Measurements from ENCODE around the gene ZGRF1.
"Not testable (repeated sequence)": the region's sequence is repeated elsewhere in the genome, so short reads cannot be mapped to it uniquely, and the experiment has no call there.

Gene ZGRF1

GRCh38 chr4:112636688-112637551, at the start of gene ZGRF1, which contains the start of gene LARP7:
Gene ZGRF1, minus strand, starts transcription at chr4:112636909. Its CDS starts 3,733 bp downstream, at chr4:112633176.
Gene LARP7, plus strand, starts transcription at chr4:112637143. Its CDS starts 7,527 bp downstream, at chr4:112644670.
- no peaks in the 10 kb centered on the region for H3K27me3 Mint-ChIP-seq (ENCODE audit: low read depth)

DNA sequence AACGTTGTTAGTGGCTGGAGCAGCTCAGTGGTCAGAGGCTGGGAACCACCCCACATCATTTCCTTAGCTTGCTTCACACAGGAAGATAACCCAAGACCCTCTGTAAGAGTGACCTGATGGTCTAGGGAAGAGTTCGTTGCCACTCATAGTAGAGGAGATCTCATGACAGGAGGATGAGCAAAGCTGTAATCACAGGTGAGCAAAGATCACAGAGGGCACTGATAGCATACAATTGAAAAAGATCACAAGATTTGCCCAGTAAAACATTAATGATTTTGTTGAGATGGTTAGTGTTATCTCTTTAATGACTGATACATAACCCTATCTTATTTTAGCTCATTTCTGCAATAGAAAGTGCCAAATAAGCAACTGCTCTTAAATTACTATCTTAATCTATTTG, 44.3 kb upstream of the ZGRF1 start:
- Mint-ChIP-seq H3K27me3 (ENCODE audit: low read depth) (no peaks in the 10 kb centered on the region), H3K4me1 (ENCODE audit: low read depth) (no peaks in the 10 kb centered on the region), H3K27ac (no peak overlapping the region), H3K9me3 (no peaks in the 10 kb centered on the region), H3K4me3 (no peak overlapping the region), H3K36me3 (ENCODE audit: low read depth) (no peaks in the 10 kb centered on the region)
- DNase-seq (ENCODE audit: low spot score), result no peak

More at GRCh38 chr4:112636688-112637551, at the start of gene ZGRF1, which contains the start of gene LARP7:
- peaks cover 31% of the 10 kb centered on the region for H3K4me1 Mint-ChIP-seq (ENCODE audit: low read depth)
- peak; percentile 98 for DNase-seq (ENCODE audit: low spot score)
- H3K36me3 Mint-ChIP-seq (ENCODE audit: low read depth), result peaks cover 10% of the 10 kb centered on the region
- H3K4me3 Mint-ChIP-seq, result no peak within 1 kb of the TSS
- no peaks in the 10 kb centered on the region for H3K9me3 Mint-ChIP-seq
- no peak within 1 kb of the TSS for H3K27ac Mint-ChIP-seq

- Mint-ChIP-seq H3K9me3 (no peaks in the 10 kb centered on the region), H3K27ac (no peak overlapping the region), H3K4me1 (ENCODE audit: low read depth) (no peaks in the 10 kb centered on the region), H3K4me3 (no peak overlapping the region), H3K27me3 (ENCODE audit: low read depth) (peaks cover 5% of the 10 kb centered on the region), H3K36me3 (ENCODE audit: low read depth) (no peaks in the 10 kb centered on the region)
- no peak for DNase-seq (ENCODE audit: low spot score)
Observed at GRCh38 chr4:112677519-112678091, 40.9 kb upstream of the ZGRF1 start.

DNA sequence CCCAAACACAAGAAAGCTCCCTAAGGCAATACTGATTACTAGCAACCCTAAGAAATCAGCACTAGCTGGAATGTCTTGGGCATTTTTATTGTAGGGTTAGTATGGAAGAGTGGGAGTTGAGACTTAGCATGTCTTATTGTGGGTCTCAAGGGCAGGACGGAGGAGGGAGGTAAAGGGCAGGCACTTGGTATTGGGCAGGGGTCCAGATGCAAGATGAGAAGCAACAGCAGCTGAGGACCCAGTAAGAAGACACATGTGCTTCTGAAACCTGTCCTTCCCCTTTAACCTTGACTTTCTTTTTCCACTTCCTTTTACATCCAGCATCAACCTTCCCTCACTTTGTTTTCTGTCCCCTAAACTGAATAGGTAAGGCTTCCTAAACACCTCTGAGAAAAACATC, 37.7 kb upstream of the ZGRF1 start:
- no peaks in the 10 kb centered on the region for H3K9me3 Mint-ChIP-seq
- H3K4me1 Mint-ChIP-seq (ENCODE audit: low read depth), result no peaks in the 10 kb centered on the region
- H3K27me3 Mint-ChIP-seq (ENCODE audit: low read depth), result peaks cover 5% of the 10 kb centered on the region
- no peak overlapping the region for H3K4me3 Mint-ChIP-seq
- no peak overlapping the region for H3K27ac Mint-ChIP-seq
- DNase-seq (ENCODE audit: low spot score), result no peak
- no peaks in the 10 kb centered on the region for H3K36me3 Mint-ChIP-seq (ENCODE audit: low read depth)

- H3K9me3 Mint-ChIP-seq, result no peaks in the 10 kb centered on the region
- no peaks in the 10 kb centered on the region for H3K36me3 Mint-ChIP-seq (ENCODE audit: low read depth)
- H3K27me3 Mint-ChIP-seq (ENCODE audit: low read depth), result peaks cover 5% of the 10 kb centered on the region
- no peak for DNase-seq (ENCODE audit: low spot score)
- H3K4me3 Mint-ChIP-seq, result no peak overlapping the region
- no peak overlapping the region for H3K27ac Mint-ChIP-seq
- no peaks in the 10 kb centered on the region for H3K4me1 Mint-ChIP-seq (ENCODE audit: low read depth)
Observed at GRCh38 chr4:112673686-112674085, 37.0 kb upstream of the ZGRF1 start.

DNA sequence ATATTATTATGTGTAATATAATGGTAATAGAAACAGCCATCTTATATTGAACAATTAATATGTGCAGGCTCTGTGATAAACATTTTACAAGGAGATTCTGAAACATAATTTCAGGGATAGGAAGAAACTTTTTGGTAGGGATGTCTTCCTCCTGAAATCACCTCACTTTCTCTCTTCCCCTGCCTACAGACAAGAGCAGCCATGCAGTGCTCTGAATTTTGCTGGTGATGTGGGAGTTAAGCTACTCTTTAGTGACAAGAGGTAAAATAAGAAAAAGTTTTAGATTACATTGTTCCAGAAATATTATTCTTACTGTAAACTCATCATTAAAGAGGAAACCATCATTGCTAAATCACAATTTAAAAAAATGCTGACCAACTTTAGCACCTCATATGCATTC, 36.4 kb upstream of the ZGRF1 start:
- Mint-ChIP-seq H3K27ac (no peak overlapping the region), H3K27me3 (ENCODE audit: low read depth) (peaks cover 5% of the 10 kb centered on the region), H3K9me3 (no peaks in the 10 kb centered on the region), H3K36me3 (ENCODE audit: low read depth) (no peaks in the 10 kb centered on the region), H3K4me3 (no peak overlapping the region), H3K4me1 (ENCODE audit: low read depth) (no peaks in the 10 kb centered on the region)
- DNase-seq (ENCODE audit: low spot score), result no peak

DNA sequence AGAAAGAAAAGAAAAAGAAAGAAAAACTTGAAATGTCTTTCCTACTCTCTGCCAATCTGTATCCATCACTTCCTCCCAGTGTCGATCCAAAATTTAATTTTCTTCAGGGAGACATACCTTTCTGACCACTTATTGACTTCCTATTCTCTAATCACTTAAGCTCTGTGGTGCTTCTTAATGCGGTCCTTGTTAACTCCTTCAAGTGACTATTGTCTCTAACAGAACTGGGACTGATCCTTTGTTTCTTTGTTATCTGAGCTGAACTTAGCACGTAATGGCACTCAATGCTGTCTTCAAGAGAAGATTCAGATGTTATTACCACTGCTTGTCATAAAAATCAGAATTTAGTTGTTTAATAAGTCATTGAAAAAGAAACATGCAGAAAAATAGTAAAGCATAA, 31.4 kb upstream of the ZGRF1 start:
- Mint-ChIP-seq H3K9me3 (no peaks in the 10 kb centered on the region), H3K4me3 (no peak overlapping the region), H3K36me3 (ENCODE audit: low read depth) (no peaks in the 10 kb centered on the region), H3K27me3 (ENCODE audit: low read depth) (no peaks in the 10 kb centered on the region), H3K4me1 (ENCODE audit: low read depth) (no peaks in the 10 kb centered on the region), H3K27ac (no peak overlapping the region)
- no peak for DNase-seq (ENCODE audit: low spot score)

- no peak for DNase-seq (ENCODE audit: low spot score)
- H3K36me3 Mint-ChIP-seq (ENCODE audit: low read depth), result no peaks in the 10 kb centered on the region
- peaks cover 3% of the 10 kb centered on the region for H3K4me1 Mint-ChIP-seq (ENCODE audit: low read depth)
- no peaks in the 10 kb centered on the region for H3K27me3 Mint-ChIP-seq (ENCODE audit: low read depth)
- no peak overlapping the region for H3K27ac Mint-ChIP-seq
- H3K4me3 Mint-ChIP-seq, result no peak overlapping the region
- no peaks in the 10 kb centered on the region for H3K9me3 Mint-ChIP-seq
Observed at GRCh38 chr4:112664611-112665010, 27.9 kb upstream of the ZGRF1 start.

- not testable (repeated sequence) for DNase-seq (ENCODE audit: low spot score); H3K4me3 Mint-ChIP-seq; H3K27ac Mint-ChIP-seq; H3K9me3 Mint-ChIP-seq; H3K4me1 Mint-ChIP-seq (ENCODE audit: low read depth); H3K27me3 Mint-ChIP-seq (ENCODE audit: low read depth)
- H3K36me3 Mint-ChIP-seq (ENCODE audit: low read depth), result peaks cover 24% of the 10 kb centered on the region
Observed at GRCh38 chr4:112656115-112656514, 19.4 kb upstream of the ZGRF1 start.

DNA sequence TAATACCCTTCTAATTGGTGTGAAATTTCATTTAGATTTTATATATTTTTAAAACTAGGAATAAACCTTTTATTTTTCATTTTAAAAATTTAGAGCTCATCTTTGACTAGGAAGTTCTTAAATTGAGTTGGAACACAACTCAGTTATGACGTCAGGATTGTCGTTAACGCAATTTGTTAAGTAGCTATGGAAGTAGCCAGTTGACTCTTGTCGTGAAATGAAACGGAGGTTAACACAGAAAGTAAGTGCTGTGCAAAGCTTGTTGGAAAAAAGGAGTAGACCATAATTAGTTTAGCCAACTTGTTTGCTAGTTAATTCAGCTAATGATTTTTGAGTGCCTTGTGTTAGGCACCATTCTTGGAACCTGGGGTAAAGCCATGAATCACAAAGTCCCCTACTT, 18.6 kb upstream of the ZGRF1 start:
- no peaks in the 10 kb centered on the region for H3K9me3 Mint-ChIP-seq
- no peak overlapping the region for H3K27ac Mint-ChIP-seq
- DNase-seq (ENCODE audit: low spot score), result no peak
- H3K27me3 Mint-ChIP-seq (ENCODE audit: low read depth), result no peaks in the 10 kb centered on the region
- H3K4me1 Mint-ChIP-seq (ENCODE audit: low read depth), result no peaks in the 10 kb centered on the region
- no peak overlapping the region for H3K4me3 Mint-ChIP-seq
- H3K36me3 Mint-ChIP-seq (ENCODE audit: low read depth), result peaks cover 27% of the 10 kb centered on the region

DNA sequence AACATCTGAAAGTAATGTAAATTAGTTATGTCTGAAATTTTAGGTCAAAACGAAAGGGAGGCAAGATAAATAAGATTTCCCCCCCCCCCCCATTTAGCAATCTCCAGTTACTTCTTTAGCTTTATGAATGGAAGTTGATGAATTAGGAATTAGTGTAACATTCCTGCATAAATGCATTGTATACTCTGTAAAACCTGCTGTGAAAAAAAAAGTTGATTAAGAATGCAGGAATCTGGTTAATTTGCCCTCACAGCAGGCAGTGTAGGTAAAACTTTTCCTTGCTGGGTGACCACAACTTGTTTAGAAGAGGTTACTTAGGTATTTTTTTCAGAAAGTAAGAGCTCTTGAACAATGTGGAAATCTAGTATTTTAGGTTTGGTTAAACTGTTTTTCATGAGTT, 15.5 kb upstream of the ZGRF1 start:
- Mint-ChIP-seq H3K27ac (no peak overlapping the region), H3K9me3 (no peaks in the 10 kb centered on the region)

GRCh38 chr4:112651641-112652040, 14.9 kb upstream of the ZGRF1 start:
- Mint-ChIP-seq H3K27ac (no peak overlapping the region), H3K36me3 (ENCODE audit: low read depth) (peaks cover 30% of the 10 kb centered on the region), H3K9me3 (no peaks in the 10 kb centered on the region), H3K4me3 (no peak overlapping the region), H3K27me3 (ENCODE audit: low read depth) (no peaks in the 10 kb centered on the region), H3K4me1 (ENCODE audit: low read depth) (no peaks in the 10 kb centered on the region)
- no peak for DNase-seq (ENCODE audit: low spot score)

More for the DNA sequence above, 15.5 kb upstream of the ZGRF1 start:
- Mint-ChIP-seq H3K4me3 (no peak overlapping the region), H3K4me1 (ENCODE audit: low read depth) (no peaks in the 10 kb centered on the region), H3K36me3 (ENCODE audit: low read depth) (peaks cover 27% of the 10 kb centered on the region), H3K27me3 (ENCODE audit: low read depth) (no peaks in the 10 kb centered on the region)
- no peak for DNase-seq (ENCODE audit: low spot score)

GRCh38 chr4:112650332-112650731, 13.6 kb upstream of the ZGRF1 start:
- no peaks in the 10 kb centered on the region for H3K9me3 Mint-ChIP-seq
- H3K4me1 Mint-ChIP-seq (ENCODE audit: low read depth), result no peaks in the 10 kb centered on the region
- H3K27ac Mint-ChIP-seq, result no peak overlapping the region
- H3K27me3 Mint-ChIP-seq (ENCODE audit: low read depth), result no peaks in the 10 kb centered on the region
- H3K36me3 Mint-ChIP-seq (ENCODE audit: low read depth), result peaks cover 32% of the 10 kb centered on the region
- no peak overlapping the region for H3K4me3 Mint-ChIP-seq
- no peak for DNase-seq (ENCODE audit: low spot score)

DNA sequence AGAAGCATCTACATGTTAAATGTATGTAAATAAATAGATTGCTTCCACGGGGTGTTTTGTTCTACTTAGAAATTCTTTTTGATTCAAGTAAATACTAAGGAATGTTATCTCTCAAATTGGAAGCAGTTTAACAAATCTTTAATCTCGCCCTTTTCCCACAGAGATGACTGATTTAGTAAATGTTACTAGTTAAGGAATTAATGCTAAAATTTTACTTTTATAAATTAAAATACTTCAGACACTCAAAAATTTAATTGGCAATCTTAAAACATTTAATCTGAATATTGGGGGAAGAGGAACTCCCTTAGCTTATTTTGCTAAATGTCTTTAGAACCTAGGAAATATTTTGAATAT, 12.3 kb upstream of the ZGRF1 start:
- H3K27me3 Mint-ChIP-seq (ENCODE audit: low read depth), result no peaks in the 10 kb centered on the region
- DNase-seq (ENCODE audit: low spot score), result no peak
- no peak overlapping the region for H3K27ac Mint-ChIP-seq
- no peaks in the 10 kb centered on the region for H3K9me3 Mint-ChIP-seq
- H3K4me3 Mint-ChIP-seq, result no peak overlapping the region
- no peaks in the 10 kb centered on the region for H3K4me1 Mint-ChIP-seq (ENCODE audit: low read depth)
- H3K36me3 Mint-ChIP-seq (ENCODE audit: low read depth), result peaks cover 31% of the 10 kb centered on the region
